SK-N-SH treated with all-trans-retinoic acid at 6 μM for 48 hours (cell line): ENCODE results near the gene APMAP.

ENCODE experiments used
- ATAC-seq: fragments of 200-7000 bp; cut with Tn5 transposase; 3 replicates; pipeline ENCODE4 v1.9.1; 2020; ENCODE audit warnings: mild to moderate bottlenecking, moderate library complexity
- ARNTL ChIP-seq: fragments of 450-650 bp; formaldehyde crosslinking; IDR thresholded peaks from 2 replicates; pipeline ENCODE4 v1.5.0; 2020; ENCODE audit warnings: low read depth, mild to moderate bottlenecking, moderate library complexity, borderline replicate concordance
- BACH2 ChIP-seq: fragments of 250-450 bp; sonication (Bioruptor Pico); IDR thresholded peaks from 2 replicates; pipeline ENCODE4 v1.9.0; 2021; ENCODE audit warnings: mild to moderate bottlenecking, borderline replicate concordance
- CREB5 ChIP-seq: fragments of 250-450 bp; sonication (Bioruptor Pico); IDR thresholded peaks from 2 replicates; pipeline ENCODE4 v1.5.1; 2020; ENCODE audit warnings: low read depth, mild to moderate bottlenecking, moderate library complexity
- CSDC2 ChIP-seq: fragments of 250-450 bp; sonication (Bioruptor Pico); IDR thresholded peaks from 2 replicates; pipeline ENCODE4 v1.5.0; 2020; ENCODE audit warnings: mild to moderate bottlenecking, moderate library complexity
- CSRNP3 ChIP-seq: fragments of 250-450 bp; sonication (Bioruptor Pico); IDR thresholded peaks from 2 replicates; pipeline ENCODE4 v1.5.1; 2021; ENCODE audit warnings: mild to moderate bottlenecking, moderate library complexity
- ESRRG ChIP-seq: fragments of 250-450 bp; sonication (Bioruptor Pico); IDR thresholded peaks from 2 replicates; pipeline ENCODE4 v1.6.1; 2021; ENCODE audit warnings: mild to moderate bottlenecking
- GLIS3 ChIP-seq: fragments of 250-450 bp; sonication (Bioruptor Pico); IDR thresholded peaks from 2 replicates; pipeline ENCODE4 v1.5.0; 2020; ENCODE audit warnings: mild to moderate bottlenecking, moderate library complexity
- ISL1 ChIP-seq: fragments of 250-450 bp; sonication (Bioruptor Pico); IDR thresholded peaks from 2 replicates; pipeline ENCODE4 v2.1.2; 2022; ENCODE audit warnings: mild to moderate bottlenecking, moderate library complexity
- OSR1 ChIP-seq: fragments of 250-450 bp; sonication (Bioruptor Pico); IDR thresholded peaks from 2 replicates; pipeline ENCODE4 v1.8.0; 2022; ENCODE audit warnings: moderate library complexity, mild to moderate bottlenecking, inconsistent platforms
- PATZ1 ChIP-seq: fragments of 250-450 bp; sonication (Bioruptor Pico); IDR thresholded peaks from 2 replicates; pipeline ENCODE4 v1.8.0; 2020; ENCODE audit warnings: mild to moderate bottlenecking, moderate library complexity, borderline replicate concordance
- PPARA ChIP-seq: fragments of 250-450 bp; sonication (Bioruptor Pico); IDR thresholded peaks from 2 replicates; pipeline ENCODE4 v1.5.0; 2020; ENCODE audit warnings: mild to moderate bottlenecking, borderline replicate concordance
- SNAI2 ChIP-seq: fragments of 250-450 bp; sonication (Bioruptor Pico); IDR thresholded peaks from 2 replicates; pipeline ENCODE4 v1.5.0; 2020; ENCODE audit warnings: mild to moderate bottlenecking, moderate library complexity
- ZC3H10 ChIP-seq: fragments of 250-450 bp; sonication (Bioruptor Pico); IDR thresholded peaks from 2 replicates; pipeline ENCODE4 v1.5.1; 2021; ENCODE audit warnings: mild to moderate bottlenecking, moderate library complexity
- ZFP3 ChIP-seq: fragments of 250-450 bp; sonication (Bioruptor Pico); IDR thresholded peaks from 2 replicates; pipeline ENCODE4 v1.5.0; 2020; ENCODE audit warnings: mild to moderate bottlenecking, moderate library complexity
- ZFP30 ChIP-seq: fragments of 450-650 bp; formaldehyde crosslinking; IDR thresholded peaks from 2 replicates; pipeline ENCODE4 v1.5.0; 2022; ENCODE audit warnings: mild to moderate bottlenecking, moderate library complexity
- ZNF565 ChIP-seq: fragments of 450-650 bp; formaldehyde crosslinking; conservative IDR thresholded peaks from 2 replicates; pipeline ENCODE4 v1.5.0; 2020; ENCODE audit warnings: low read depth, mild to moderate bottlenecking, moderate library complexity
- ZNF8 ChIP-seq: fragments of 450-650 bp; formaldehyde crosslinking; IDR thresholded peaks from 2 replicates; pipeline ENCODE4 v1.5.0; 2020; ENCODE audit warnings: mild to moderate bottlenecking, moderate library complexity
- TF ChIP-seq, protein P1 (sequence below): fragments of 250-450 bp; sonication (Bioruptor Pico); IDR thresholded peaks from 2 replicates; pipeline ENCODE4 v1.5.0; 2020; ENCODE audit warnings: mild to moderate bottlenecking, moderate library complexity

Gene APMAP, protein sequence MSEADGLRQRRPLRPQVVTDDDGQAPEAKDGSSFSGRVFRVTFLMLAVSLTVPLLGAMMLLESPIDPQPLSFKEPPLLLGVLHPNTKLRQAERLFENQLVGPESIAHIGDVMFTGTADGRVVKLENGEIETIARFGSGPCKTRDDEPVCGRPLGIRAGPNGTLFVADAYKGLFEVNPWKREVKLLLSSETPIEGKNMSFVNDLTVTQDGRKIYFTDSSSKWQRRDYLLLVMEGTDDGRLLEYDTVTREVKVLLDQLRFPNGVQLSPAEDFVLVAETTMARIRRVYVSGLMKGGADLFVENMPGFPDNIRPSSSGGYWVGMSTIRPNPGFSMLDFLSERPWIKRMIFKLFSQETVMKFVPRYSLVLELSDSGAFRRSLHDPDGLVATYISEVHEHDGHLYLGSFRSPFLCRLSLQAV

DNA sequence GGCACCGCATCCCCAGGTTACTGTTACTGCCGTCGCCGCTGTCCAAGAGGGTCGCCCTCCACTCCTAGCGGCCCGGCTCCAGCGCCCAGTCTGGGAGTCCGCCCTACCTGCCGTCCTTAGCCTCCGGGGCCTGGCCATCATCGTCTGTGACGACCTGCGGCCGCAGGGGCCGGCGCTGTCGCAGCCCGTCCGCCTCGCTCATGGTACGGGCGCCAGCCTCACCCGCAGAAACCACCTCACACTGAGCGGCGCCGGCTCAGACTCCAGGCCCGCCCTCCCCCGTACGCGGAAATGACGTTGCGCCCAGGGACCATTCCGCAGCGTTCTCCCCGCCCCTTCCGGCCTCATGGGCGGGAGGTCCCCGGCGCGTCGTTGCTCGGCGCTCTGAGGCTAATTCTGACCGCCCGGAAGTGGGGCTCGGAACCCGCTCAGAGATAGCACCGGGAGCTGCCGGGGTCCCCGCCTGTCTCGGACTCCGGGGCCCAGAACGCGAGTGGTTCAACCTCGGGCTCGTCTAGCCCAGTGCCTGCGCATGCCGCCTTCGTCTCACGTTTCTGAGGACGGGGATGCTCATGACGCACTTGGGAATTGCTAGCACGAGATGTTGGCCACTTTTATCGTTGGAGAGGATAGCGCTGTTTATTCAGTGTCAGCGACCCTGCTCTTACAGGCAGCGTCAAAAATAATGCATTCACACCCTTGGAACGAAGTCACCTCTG, at the start of gene APMAP:
Gene APMAP, minus strand, starts transcription at position 265 of the 719 bp plus-strand sequence. Its CDS starts 63 bp downstream, at position 202.
- no peak for TF ChIP-seq CSRNP3 (CRISPR knock-in tag)
- no peak for TF ChIP-seq ZFP3
- TF ChIP-seq OSR1 (CRISPR knock-in tag) = no peak
- TF ChIP-seq, all 23 proteins: peak for 0
- peak; percentile 93 for ATAC-seq

DNA sequence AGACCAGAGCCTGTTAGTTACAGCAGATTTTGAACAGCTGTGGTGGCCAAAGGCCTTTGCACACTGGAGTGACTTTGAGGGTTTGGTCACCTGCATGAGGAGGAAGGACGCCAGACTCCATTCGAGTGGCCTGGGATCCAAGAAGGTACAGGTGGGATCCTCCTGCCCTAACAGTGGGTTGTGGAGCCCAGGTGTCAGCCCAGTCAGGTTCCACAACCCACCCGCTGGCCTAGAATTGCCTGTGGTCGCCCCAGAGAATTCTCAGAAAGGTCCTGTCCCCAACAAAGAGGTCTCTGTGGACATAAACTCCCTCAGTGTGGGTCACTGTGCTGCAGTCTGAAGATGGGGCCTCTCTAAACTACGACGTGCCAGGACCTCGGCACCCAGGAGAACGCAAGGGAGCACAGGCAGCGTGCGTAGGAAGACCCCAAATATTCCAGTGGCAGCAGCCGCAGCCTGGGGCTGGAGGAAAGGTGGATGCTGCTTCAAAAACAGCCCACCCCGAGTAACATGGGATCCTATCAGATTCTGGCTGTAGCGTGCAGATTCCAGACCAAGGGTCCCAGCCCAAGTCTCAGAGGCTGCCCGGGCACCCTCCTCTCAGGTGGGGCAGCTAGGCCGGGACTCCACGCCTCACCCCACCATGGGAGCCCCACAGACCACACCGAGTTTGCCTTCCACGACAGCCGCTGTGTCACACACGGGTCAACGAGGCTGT, 49.4 kb upstream of the APMAP start:
- ATAC-seq = no peak
- TF ChIP-seq OSR1 (CRISPR knock-in tag) = no peak
- TF ChIP-seq BACH2 = no peak
- TF ChIP-seq ZFP30 (CRISPR knock-in tag) = no peak
- TF ChIP-seq ESRRG = no peak

- ATAC-seq = peak; percentile 16; the same call in 2 of the 3 replicates
- TF ChIP-seq ZNF565 (CRISPR knock-in tag) (no peak), ZFP3 (no peak), SNAI2 (CRISPR knock-in tag) (no peak), BACH2 (no peak), ZC3H10 (CRISPR knock-in tag) (no peak), CSDC2 (CRISPR knock-in tag) (no peak), ISL1 (CRISPR knock-in tag) (no peak), PPARA (CRISPR knock-in tag) (no peak), CSRNP3 (CRISPR knock-in tag) (no peak), ZNF8 (no peak), GLIS3 (CRISPR knock-in tag) (no peak), CREB5 (CRISPR knock-in tag) (no peak)
- TF ChIP-seq, protein P1, sequence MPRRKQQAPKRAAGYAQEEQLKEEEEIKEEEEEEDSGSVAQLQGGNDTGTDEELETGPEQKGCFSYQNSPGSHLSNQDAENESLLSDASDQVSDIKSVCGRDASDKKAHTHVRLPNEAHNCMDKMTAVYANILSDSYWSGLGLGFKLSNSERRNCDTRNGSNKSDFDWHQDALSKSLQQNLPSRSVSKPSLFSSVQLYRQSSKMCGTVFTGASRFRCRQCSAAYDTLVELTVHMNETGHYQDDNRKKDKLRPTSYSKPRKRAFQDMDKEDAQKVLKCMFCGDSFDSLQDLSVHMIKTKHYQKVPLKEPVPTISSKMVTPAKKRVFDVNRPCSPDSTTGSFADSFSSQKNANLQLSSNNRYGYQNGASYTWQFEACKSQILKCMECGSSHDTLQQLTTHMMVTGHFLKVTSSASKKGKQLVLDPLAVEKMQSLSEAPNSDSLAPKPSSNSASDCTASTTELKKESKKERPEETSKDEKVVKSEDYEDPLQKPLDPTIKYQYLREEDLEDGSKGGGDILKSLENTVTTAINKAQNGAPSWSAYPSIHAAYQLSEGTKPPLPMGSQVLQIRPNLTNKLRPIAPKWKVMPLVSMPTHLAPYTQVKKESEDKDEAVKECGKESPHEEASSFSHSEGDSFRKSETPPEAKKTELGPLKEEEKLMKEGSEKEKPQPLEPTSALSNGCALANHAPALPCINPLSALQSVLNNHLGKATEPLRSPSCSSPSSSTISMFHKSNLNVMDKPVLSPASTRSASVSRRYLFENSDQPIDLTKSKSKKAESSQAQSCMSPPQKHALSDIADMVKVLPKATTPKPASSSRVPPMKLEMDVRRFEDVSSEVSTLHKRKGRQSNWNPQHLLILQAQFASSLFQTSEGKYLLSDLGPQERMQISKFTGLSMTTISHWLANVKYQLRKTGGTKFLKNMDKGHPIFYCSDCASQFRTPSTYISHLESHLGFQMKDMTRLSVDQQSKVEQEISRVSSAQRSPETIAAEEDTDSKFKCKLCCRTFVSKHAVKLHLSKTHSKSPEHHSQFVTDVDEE (CRISPR knock-in tag) = no peak
These were observed 47.9 kb upstream of the APMAP start for GRCh38 chr20:25040438-25040831.

DNA sequence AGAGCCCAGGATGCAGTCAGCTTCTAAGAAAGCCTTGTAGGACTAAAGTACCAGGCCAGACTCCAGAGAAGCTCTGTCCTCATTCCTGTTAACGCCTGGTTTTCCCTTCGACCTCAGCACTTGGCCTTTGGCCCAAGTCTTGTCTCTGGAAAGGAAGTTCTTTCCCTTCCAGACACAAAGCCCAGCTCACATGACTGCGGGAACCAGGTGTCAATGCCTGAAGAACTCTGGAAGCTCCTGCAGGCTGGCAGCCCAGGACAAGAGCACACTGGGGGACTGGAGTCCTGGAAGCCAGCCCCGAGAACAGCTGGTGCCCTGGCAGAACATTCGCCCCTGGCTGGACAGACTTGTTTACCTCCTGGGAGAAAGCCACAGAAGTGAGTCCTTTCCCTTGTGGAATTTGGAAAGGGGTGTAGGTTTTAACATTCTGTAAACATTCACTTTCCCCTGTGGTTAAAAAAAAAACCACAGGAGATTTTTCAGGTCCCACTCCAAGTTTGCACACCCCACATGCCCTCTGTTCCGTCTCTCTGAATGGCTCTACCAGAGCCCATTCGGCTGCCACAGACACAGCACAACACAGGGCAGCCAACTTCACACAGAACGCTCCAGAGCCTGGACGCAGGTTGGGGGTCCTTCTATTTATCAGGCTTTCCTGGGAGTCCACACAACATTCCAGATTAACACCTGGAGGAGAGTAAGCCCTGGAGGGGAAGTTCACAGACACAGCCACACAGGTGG, 47.3 kb upstream of the APMAP start:
- ATAC-seq = peak; percentile 30
- TF ChIP-seq PPARA (CRISPR knock-in tag) = no peak
- TF ChIP-seq PATZ1 (CRISPR knock-in tag) = no peak
- TF ChIP-seq SNAI2 (CRISPR knock-in tag) = no peak
- TF ChIP-seq OSR1 (CRISPR knock-in tag) = no peak
- TF ChIP-seq ZNF8 = no peak
- TF ChIP-seq, protein P1 (CRISPR knock-in tag) = no peak
- TF ChIP-seq BACH2 = no peak
- no peak for TF ChIP-seq ARNTL (CRISPR knock-in tag)
